Kidney epithelial cell (primary cell): ENCODE measurements around the gene UNC119. TPM values are rescaled to one million over a fixed set of nuclear protein-coding genes. Genes with fewer than 3 reads are reported as not detected.

Experiments used
- DNase-seq: peaks from one replicate; pipeline ENCODE4 v3.0.0-alpha.2; 2010; ENCODE audit warnings: low read depth
- H3K27me3 ChIP-seq: 2 replicates; pipeline ENCODE4 v1.6.0; 2011; ENCODE audit warnings: low read length; ENCODE audit not compliant: control insufficient read depth, insufficient read depth
- H3K36me3 ChIP-seq: 2 replicates; pipeline ENCODE4 v1.5.1; 2011; ENCODE audit warnings: low read length; ENCODE audit not compliant: control insufficient read depth, insufficient read depth
- H3K4me3 ChIP-seq: 2 replicates; pipeline ENCODE4 v1.5.1; 2011; ENCODE audit warnings: low read depth, mild to moderate bottlenecking, control low read depth, low read length
- CTCF ChIP-seq: IDR thresholded peaks from 2 replicates; pipeline ENCODE4 v1.5.1; 2011; ENCODE audit warnings: mild to moderate bottlenecking, moderate library complexity, low read length, control low read depth, inconsistent platforms; ENCODE audit not compliant: insufficient read depth, poor library complexity, severe bottlenecking
- total RNA-seq: library from RNA; depleted of rRNA; stranded (reverse); fragments of >200 nt; gene quantifications from 2 replicates; pipeline ENCODE4 v1.2.3, GENCODE V29; 2015

Gene UNC119
- total RNA-seq, 1 donor from 2014 or later = 40.6 TPM

GRCh38 chr17:28534740-28535375, 17.6 kb downstream of the UNC119 start:
- no peak for TF ChIP-seq CTCF
- Histone ChIP-seq H3K36me3 (no peaks in the 10 kb centered on the region), H3K4me3 (no peak overlapping the region), H3K27me3 (peaks cover 23% of the 10 kb centered on the region)
- no peak for DNase-seq

- no peak for TF ChIP-seq CTCF
- peaks cover 23% of the 10 kb centered on the region for H3K27me3 ChIP-seq
- no peaks in the 10 kb centered on the region for H3K36me3 ChIP-seq
- no peak overlapping the region for H3K4me3 ChIP-seq
- no peak for DNase-seq
These were observed 19.2 kb downstream of the UNC119 start for GRCh38 chr17:28533091-28533807.

GRCh38 chr17:28532050-28532960, 20.1 kb downstream of the UNC119 start:
- no peak overlapping the region for H3K4me3 ChIP-seq
- no peaks in the 10 kb centered on the region for H3K36me3 ChIP-seq
- H3K27me3 ChIP-seq = peaks cover 16% of the 10 kb centered on the region
- no peak for DNase-seq
- TF ChIP-seq CTCF = no peak

- no peak for TF ChIP-seq CTCF
- H3K4me3 ChIP-seq = no peak overlapping the region
- no peaks in the 10 kb centered on the region for H3K36me3 ChIP-seq
- no peak for DNase-seq
- peaks cover 14% of the 10 kb centered on the region for H3K27me3 ChIP-seq
These were observed 21.5 kb downstream of the UNC119 start for GRCh38 chr17:28530926-28531325.

GRCh38 chr17:28530250-28530649, 22.2 kb downstream of the UNC119 start:
- Histone ChIP-seq H3K36me3 (no peaks in the 10 kb centered on the region), H3K27me3 (peaks cover 13% of the 10 kb centered on the region), H3K4me3 (no peak overlapping the region)
- no peak for TF ChIP-seq CTCF
- DNase-seq = no peak
